Activated gamma-delta T cell treated with Interleukin-2 at 50 U/mL for 16 hours (primary cell): ENCODE data around the gene PTPRM.

ENCODE experiments used
- DNase-seq: peaks from one replicate; pipeline ENCODE4 v3.0.0-alpha.2; 2020

The PTPRM gene

GRCh38 chr18:7566567-7567473, at the start of gene PTPRM:
Gene PTPRM (plus strand): TSS chr18:7567316. CDS start chr18:7567819, 503 bp downstream.
- DNase-seq, result no peak

GRCh38 chr18:7517852-7518251, 49.3 kb upstream of the PTPRM start:
- DNase-seq, result no peak

GRCh38 chr18:7520200-7520785, 46.8 kb upstream of the PTPRM start:
- no peak for DNase-seq

GRCh38 chr18:7521226-7521856, 45.8 kb upstream of the PTPRM start:
- no peak for DNase-seq

- no peak for DNase-seq
Observed at GRCh38 chr18:7523772-7524171, 43.3 kb upstream of the PTPRM start.

GRCh38 chr18:7524786-7525185, 42.3 kb upstream of the PTPRM start:
- no peak for DNase-seq

GRCh38 chr18:7532942-7533341, 34.2 kb upstream of the PTPRM start:
- no peak for DNase-seq

- no peak for DNase-seq
Observed at GRCh38 chr18:7535436-7536205, 31.5 kb upstream of the PTPRM start.

GRCh38 chr18:7537145-7537544, 30.0 kb upstream of the PTPRM start:
- DNase-seq, result no peak

- DNase-seq, result no peak
Observed at GRCh38 chr18:7541835-7542234, 25.3 kb upstream of the PTPRM start.

GRCh38 chr18:7544686-7545085, 22.4 kb upstream of the PTPRM start:
- DNase-seq, result no peak

- no peak for DNase-seq
Observed at GRCh38 chr18:7545734-7546133, 21.4 kb upstream of the PTPRM start.

GRCh38 chr18:7548221-7548620, 18.9 kb upstream of the PTPRM start:
- DNase-seq, result no peak

GRCh38 chr18:7548721-7549120, 18.4 kb upstream of the PTPRM start:
- DNase-seq, result no peak

- no peak for DNase-seq
Observed at GRCh38 chr18:7557973-7558372, 9.1 kb upstream of the PTPRM start.

GRCh38 chr18:7558769-7559168, 8.3 kb upstream of the PTPRM start:
- no peak for DNase-seq

- DNase-seq, result no peak
Observed at GRCh38 chr18:7559709-7560319, 7.3 kb upstream of the PTPRM start.

- DNase-seq, result no peak
Observed at GRCh38 chr18:7561909-7562460, 5.1 kb upstream of the PTPRM start.

GRCh38 chr18:7562491-7562890, 4.6 kb upstream of the PTPRM start:
- DNase-seq, result no peak

- no peak for DNase-seq
Observed at GRCh38 chr18:7565677-7566076, 1.4 kb upstream of the PTPRM start.

GRCh38 chr18:7566244-7566566, 911 bp upstream of the PTPRM start:
- DNase-seq, result no peak
